B cell (primary cell): ENCODE data around the gene NFIC.

ENCODE experiments used
- EZH2 ChIP-seq: IDR thresholded peaks from 2 replicates; pipeline ENCODE4 v1.6.1; 2012; ENCODE audit warnings: borderline replicate concordance, low read depth, mild to moderate bottlenecking, moderate library complexity, low read length; ENCODE audit not compliant: insufficient read depth, poor library complexity, severe bottlenecking
- TF ChIP-seq, protein P1 (sequence below): fragments of 200-600 bp; IDR thresholded peaks from one replicate; pipeline ENCODE4 v1.8.0; 2022; ENCODE audit warnings: antibody characterized with exemption, mild to moderate bottlenecking

DNA sequence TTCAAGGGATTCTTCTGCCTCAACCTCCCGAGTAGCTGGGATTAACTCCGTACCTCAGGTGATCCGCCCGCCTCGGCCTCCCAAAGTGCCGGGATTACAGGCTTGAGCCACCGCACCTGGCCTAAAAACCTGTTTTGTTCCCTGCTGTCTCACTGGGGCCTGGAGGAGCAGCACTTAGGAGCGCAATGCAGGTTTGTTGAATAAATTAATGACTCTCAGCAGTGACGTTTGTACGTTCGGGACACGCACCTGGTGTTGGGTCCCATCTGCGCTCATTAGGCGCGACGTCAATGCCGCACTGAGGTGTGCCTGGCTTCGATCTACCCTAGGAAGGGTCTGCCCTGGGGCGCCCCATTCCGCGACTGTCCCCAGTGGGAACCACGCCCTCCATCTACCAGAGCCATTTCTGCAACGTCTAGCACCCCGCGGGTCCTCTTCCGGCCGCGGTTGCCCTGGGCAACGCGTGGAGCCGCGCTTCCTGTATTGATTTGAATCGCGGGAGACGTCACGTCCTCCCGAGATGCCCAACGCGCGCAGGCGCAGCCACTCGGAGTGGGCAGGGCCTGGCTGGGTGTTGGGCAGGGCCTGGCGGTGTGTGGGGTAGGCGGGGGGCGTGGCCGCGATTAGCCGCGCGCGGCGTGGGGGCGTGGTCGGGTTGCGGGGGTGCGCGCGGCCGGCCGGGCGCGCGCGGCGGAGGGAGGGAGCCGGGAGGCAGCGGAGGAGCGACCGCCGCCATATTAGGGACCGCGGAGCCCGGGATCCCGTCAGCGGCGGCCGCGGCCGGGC, 139.4 kb downstream of the NFIC start, which contains the start of gene FZR1:
- TF ChIP-seq, protein P1, sequence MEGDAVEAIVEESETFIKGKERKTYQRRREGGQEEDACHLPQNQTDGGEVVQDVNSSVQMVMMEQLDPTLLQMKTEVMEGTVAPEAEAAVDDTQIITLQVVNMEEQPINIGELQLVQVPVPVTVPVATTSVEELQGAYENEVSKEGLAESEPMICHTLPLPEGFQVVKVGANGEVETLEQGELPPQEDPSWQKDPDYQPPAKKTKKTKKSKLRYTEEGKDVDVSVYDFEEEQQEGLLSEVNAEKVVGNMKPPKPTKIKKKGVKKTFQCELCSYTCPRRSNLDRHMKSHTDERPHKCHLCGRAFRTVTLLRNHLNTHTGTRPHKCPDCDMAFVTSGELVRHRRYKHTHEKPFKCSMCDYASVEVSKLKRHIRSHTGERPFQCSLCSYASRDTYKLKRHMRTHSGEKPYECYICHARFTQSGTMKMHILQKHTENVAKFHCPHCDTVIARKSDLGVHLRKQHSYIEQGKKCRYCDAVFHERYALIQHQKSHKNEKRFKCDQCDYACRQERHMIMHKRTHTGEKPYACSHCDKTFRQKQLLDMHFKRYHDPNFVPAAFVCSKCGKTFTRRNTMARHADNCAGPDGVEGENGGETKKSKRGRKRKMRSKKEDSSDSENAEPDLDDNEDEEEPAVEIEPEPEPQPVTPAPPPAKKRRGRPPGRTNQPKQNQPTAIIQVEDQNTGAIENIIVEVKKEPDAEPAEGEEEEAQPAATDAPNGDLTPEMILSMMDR: no peak
- TF ChIP-seq EZH2: no peak
